Measurements from ENCODE around the gene GNG13. TPM values are rescaled to one million over a fixed set of nuclear protein-coding genes. Genes with fewer than 3 reads are reported as not detected.

Gene GNG13
- total RNA-seq, 4 donors from 2014 or later: not detected

- H3K9me3 ChIP-seq: peaks cover 6% of the 10 kb centered on the region
- no peak overlapping the region for H3K27ac ChIP-seq
- H3K27me3 ChIP-seq: peaks cover 40% of the 10 kb centered on the region
- TF ChIP-seq POLR2AphosphoS5 (IDR thresholded peaks at IDR 0.05) (no peak), EP300 (IDR thresholded peaks at IDR 0.05) (no peak), POLR2A (IDR thresholded peaks at IDR 0.05) (no peak), CTCF (IDR thresholded peaks at IDR 0.05) (no peak)
- no peak for DNase-seq (ENCODE audit: low spot score in 2 of 2)
- no peaks in the 10 kb centered on the region for H3K36me3 ChIP-seq
- H3K4me1 ChIP-seq: no peaks in the 10 kb centered on the region
- 69% methylated on average over 17 of the region's 24 CpGs for WGBS
- H3K4me3 ChIP-seq: no peak overlapping the region
Observed at GRCh38 chr16:830871-831570, 30.5 kb upstream of the GNG13 start.

- 86% methylated on average over 42 of the region's 43 CpGs for WGBS
Observed at GRCh38 chr16:830107-830870, 29.8 kb upstream of the GNG13 start.

GRCh38 chr16:828891-829290, 28.4 kb upstream of the GNG13 start:
- Histone ChIP-seq H3K4me3 (no peak overlapping the region), H3K27me3 (peaks cover 54% of the 10 kb centered on the region), H3K27ac (no peak overlapping the region), H3K4me1 (peaks cover 10% of the 10 kb centered on the region), H3K36me3 (no peaks in the 10 kb centered on the region), H3K9me3 (no peaks in the 10 kb centered on the region)
- 81% methylated on average over 14 of the region's 17 CpGs for WGBS
- TF ChIP-seq CTCF (IDR thresholded peaks at IDR 0.05): no peak
- TF ChIP-seq POLR2AphosphoS5 (IDR thresholded peaks at IDR 0.05): no peak
- no peak for TF ChIP-seq EP300 (IDR thresholded peaks at IDR 0.05)
- TF ChIP-seq POLR2A (IDR thresholded peaks at IDR 0.05): no peak
- DNase-seq (ENCODE audit: low spot score in 2 of 2): no peak

More at GRCh38 chr16:830107-830870, 29.8 kb upstream of the GNG13 start:
- DNase-seq (ENCODE audit: low spot score in 2 of 2): no peak
- Histone ChIP-seq H3K4me1 (peaks cover 6% of the 10 kb centered on the region), H3K9me3 (no peaks in the 10 kb centered on the region), H3K36me3 (no peaks in the 10 kb centered on the region), H3K27me3 (peaks cover 46% of the 10 kb centered on the region), H3K27ac (no peak overlapping the region), H3K4me3 (no peak overlapping the region)
- TF ChIP-seq POLR2A (IDR thresholded peaks at IDR 0.05): no peak
- TF ChIP-seq CTCF (IDR thresholded peaks at IDR 0.05): no peak
- TF ChIP-seq POLR2AphosphoS5 (IDR thresholded peaks at IDR 0.05): no peak
- TF ChIP-seq EP300 (IDR thresholded peaks at IDR 0.05): no peak

- Histone ChIP-seq H3K27me3 (peaks cover 52% of the 10 kb centered on the region), H3K27ac (no peak overlapping the region), H3K36me3 (no peaks in the 10 kb centered on the region), H3K9me3 (no peaks in the 10 kb centered on the region), H3K4me1 (peaks cover 10% of the 10 kb centered on the region), H3K4me3 (no peak overlapping the region)
- TF ChIP-seq POLR2AphosphoS5 (IDR thresholded peaks at IDR 0.05) (no peak), CTCF (IDR thresholded peaks at IDR 0.05) (no peak), POLR2A (IDR thresholded peaks at IDR 0.05) (no peak), EP300 (IDR thresholded peaks at IDR 0.05) (no peak)
- WGBS: 93% methylated on average over 20 of the region's 24 CpGs
- DNase-seq (ENCODE audit: low spot score in 2 of 2): no peak
Observed at GRCh38 chr16:827513-827912, 27.0 kb upstream of the GNG13 start.

- Histone ChIP-seq H3K4me1 (peaks cover 10% of the 10 kb centered on the region), H3K4me3 (peak overlapping the region; percentile 20), H3K27me3 (peaks cover 50% of the 10 kb centered on the region)
Observed at GRCh38 chr16:825341-826061, 25.0 kb upstream of the GNG13 start.

More at GRCh38 chr16:825341-826061, 25.0 kb upstream of the GNG13 start:
- no peak overlapping the region for H3K27ac ChIP-seq
- no peaks in the 10 kb centered on the region for H3K9me3 ChIP-seq
- no peaks in the 10 kb centered on the region for H3K36me3 ChIP-seq
- 17% methylated on average over 34 of the region's 36 CpGs for WGBS
- DNase-seq (ENCODE audit: low spot score in 2 of 2): no peak
- TF ChIP-seq POLR2A (IDR thresholded peaks at IDR 0.05) (no peak), POLR2AphosphoS5 (IDR thresholded peaks at IDR 0.05) (no peak), CTCF (IDR thresholded peaks at IDR 0.05) (no peak), EP300 (IDR thresholded peaks at IDR 0.05) (no peak)

All from suprapubic skin (tissue), 4 donors.